GM12874 (cell line): ENCODE measurements around the gene SUB1.

Experiments
- TF ChIP-seq, protein P1 (sequence below): IDR thresholded peaks from 2 replicates; pipeline ENCODE4 v1.5.1; 2011; ENCODE audit warnings: low read depth, mild to moderate bottlenecking, control low read depth, low read length, moderate library complexity; ENCODE audit not compliant: insufficient read depth

SUB1 gene

DNA sequence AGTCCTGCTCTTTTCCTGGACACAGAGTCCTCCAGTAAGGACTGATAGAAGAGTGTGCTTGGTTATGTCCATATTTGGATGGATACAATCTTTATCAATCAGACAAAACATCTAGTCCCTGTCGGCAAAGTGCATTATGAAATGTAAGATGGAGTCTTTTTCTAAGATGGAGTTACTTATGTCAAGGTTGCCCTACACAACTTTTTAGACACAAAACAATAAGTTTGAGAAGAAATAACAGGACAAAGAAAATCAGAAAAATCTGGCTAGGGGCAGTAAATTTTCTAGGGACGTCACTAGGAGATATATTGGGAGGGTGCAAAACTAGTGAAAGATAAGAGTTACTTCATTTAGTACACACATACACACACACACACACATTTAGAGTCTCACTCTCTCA is 23.3 kb upstream of the SUB1 start:
- TF ChIP-seq, protein P1, sequence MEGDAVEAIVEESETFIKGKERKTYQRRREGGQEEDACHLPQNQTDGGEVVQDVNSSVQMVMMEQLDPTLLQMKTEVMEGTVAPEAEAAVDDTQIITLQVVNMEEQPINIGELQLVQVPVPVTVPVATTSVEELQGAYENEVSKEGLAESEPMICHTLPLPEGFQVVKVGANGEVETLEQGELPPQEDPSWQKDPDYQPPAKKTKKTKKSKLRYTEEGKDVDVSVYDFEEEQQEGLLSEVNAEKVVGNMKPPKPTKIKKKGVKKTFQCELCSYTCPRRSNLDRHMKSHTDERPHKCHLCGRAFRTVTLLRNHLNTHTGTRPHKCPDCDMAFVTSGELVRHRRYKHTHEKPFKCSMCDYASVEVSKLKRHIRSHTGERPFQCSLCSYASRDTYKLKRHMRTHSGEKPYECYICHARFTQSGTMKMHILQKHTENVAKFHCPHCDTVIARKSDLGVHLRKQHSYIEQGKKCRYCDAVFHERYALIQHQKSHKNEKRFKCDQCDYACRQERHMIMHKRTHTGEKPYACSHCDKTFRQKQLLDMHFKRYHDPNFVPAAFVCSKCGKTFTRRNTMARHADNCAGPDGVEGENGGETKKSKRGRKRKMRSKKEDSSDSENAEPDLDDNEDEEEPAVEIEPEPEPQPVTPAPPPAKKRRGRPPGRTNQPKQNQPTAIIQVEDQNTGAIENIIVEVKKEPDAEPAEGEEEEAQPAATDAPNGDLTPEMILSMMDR = no peak

DNA sequence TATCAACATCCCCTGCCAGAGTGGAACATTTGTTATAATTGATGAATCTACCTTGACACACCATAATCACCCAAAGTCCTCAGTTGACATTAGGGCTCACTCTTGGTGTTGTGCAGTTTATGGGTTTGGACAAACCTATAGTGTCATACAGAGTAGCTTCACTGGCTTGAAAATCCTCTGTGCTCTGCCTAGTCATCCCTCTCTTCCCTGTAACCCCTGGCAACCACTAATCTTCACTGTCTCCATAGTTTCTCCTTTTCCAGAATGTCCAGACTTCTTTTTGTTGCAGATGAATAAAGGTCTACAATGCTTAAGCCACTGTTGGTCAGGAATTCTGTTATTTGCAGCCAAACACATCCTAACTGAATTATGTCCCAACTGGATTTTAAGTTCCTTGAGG is 22.5 kb upstream of the SUB1 start:
- TF ChIP-seq, protein P1 = no peak

DNA sequence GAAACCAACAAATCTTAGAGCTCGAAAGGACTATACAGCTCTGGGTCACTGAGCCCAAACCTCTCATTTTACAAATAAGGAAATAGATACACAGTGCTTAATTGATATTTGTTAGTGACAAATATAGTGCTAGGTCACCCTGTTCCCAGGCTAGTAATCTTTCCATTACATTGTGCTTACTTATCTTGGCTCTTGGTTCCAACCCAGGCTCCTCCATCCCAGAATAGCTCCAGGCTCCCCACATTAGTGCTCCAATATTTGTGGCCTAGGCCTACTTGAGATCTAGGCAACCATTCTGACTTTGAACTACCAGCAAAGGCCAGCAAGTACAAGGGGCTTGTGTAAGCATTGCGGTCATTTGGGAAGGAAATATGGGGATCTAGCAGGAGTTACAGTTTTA is 21.7 kb upstream of the SUB1 start:
- TF ChIP-seq, protein P1 = no peak

DNA sequence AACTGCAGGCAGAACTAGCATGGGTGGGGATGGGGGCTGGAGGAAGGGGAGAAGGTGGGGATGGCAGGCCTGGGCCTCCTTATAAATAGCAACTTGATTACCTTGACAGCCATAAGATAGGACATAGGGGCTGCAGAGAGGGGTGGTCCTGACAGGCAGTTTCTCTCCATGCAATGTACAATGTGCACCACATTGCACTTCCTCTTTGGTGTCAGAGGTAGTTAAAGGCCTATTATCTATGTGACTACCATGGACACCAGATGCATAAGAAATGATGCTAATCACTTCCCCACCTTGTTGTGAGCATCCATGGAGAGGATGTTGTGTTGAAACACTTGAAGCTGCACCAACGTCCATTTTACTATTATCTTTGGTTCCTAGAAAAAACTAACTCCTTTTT is 20.2 kb upstream of the SUB1 start:
- TF ChIP-seq, protein P1 = no peak

DNA sequence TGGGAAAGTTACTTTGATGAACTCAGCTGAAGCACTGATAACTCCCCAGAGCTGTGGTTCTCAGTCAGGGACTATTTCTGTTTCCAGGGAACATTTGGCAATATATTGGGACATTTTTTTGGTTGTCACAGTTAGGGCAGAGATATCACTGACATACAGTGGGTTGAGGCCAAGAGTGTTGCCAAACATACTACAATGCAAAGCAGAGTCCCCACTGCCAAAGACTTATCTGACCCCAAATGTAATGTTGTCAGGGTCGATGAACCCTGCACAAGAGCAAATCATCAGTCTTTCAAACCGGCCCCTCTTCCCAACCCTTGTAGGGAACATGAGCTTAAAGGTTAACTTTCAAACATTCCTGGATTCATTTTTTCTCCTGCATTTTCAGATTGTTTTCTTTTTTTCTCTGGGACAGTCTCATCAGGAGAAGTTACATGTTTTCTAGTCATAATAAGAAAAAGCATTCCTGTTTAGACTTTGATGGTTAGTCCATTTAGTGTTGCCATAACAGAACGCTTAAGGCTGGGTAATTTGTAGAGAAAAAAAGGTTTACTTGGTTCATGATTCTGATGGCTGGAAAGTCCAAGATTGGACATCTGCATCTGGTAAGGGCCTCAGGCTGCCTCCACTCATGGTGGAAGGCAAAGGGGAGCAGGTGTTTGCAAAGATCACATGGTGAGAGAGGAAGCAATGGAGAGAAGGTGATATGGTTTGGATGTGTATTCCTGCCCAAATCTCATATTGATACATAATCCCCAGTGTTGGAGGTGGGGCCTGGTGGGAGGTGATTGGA is 18.8 kb upstream of the SUB1 start:
- TF ChIP-seq, protein P1 = no peak

DNA sequence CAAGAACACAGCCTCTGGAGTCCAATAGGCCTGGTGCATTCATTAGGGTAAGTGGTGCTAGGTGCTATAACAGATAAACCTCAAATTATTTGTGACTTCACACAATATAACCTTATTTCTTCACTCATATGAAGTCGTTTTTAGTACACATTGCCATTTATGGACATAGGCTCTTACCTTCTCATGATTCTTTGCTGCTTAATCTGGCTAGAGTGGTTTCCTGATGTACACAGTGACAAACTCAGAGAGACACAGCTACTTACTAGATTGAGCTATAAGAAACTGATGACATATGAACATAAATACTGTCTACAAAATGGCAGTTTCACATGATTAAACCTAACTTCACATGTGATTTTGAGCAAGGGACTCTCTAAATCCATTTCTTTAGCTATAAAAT is 14.2 kb upstream of the SUB1 start:
- TF ChIP-seq, protein P1 = no peak

DNA sequence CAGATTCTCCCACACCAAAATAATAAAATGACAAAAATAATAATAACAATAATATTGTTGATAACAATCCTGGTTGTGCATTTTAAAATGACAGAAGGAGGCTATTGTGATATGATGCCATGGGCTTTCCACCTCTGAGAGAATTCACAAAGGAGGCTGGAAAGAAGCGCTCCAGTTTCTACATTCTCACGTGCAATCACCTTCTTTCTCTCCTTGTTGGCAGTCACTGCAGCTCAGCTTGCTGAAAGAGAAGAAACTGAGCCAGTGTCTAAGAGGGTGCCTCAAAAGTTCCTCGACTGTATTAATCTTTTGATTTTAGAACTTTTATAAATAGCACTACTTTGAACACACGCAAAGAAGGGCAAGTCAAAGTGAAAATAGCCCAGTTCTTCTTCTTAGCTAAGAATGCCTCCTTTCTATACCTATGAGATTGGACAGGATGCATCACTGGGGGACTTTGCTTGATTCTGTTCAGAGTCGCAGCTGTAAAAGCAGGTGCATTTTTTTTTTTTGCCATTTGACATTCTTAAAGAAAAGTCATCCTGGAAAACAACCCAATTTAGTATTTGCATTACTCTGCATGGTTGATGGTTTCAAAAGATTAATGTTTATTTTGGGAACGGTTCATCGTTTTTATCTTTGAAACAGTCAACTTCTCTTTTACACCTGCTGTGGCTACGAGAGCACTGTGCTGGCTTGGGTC is 12.4 kb upstream of the SUB1 start:
- TF ChIP-seq, protein P1 = no peak
